Skeletal muscle satellite cell (primary cell): ENCODE data around the gene ST6GALNAC1.

ENCODE experiments used
- H3K27me3 ChIP-seq: 2 replicates; pipeline ENCODE4 v1.7.0; 2013; ENCODE audit warnings: low read length; ENCODE audit not compliant: control insufficient read depth, insufficient read depth
- H3K36me3 ChIP-seq: 2 replicates; pipeline ENCODE4 v1.7.0; 2013; ENCODE audit warnings: mild to moderate bottlenecking, control low read depth, low read length; ENCODE audit not compliant: insufficient read depth
- H3K4me1 ChIP-seq: 2 replicates; pipeline ENCODE4 v1.7.0; 2013; ENCODE audit warnings: low read length; ENCODE audit not compliant: control insufficient read depth, insufficient read depth
- H3K4me2 ChIP-seq: 2 replicates; pipeline ENCODE4 v1.7.0; 2013; ENCODE audit warnings: mild to moderate bottlenecking, low read length
- H3K4me3 ChIP-seq: 2 replicates; pipeline ENCODE4 v1.7.0; 2013; ENCODE audit warnings: low read length
- H3K9ac ChIP-seq: 2 replicates; pipeline ENCODE4 v1.7.0; 2013; ENCODE audit warnings: mild to moderate bottlenecking, low read depth, low read length, moderate library complexity
- H3K9me3 ChIP-seq: replicated peaks from 2 replicates; pipeline ENCODE4 v1.7.0; 2013; ENCODE audit warnings: mild to moderate bottlenecking, control low read depth, low read length

ST6GALNAC1 gene

GRCh38 chr17:76684756-76685155, 41.2 kb upstream of the ST6GALNAC1 start:
- H3K36me3 ChIP-seq = peaks cover 52% of the 10 kb centered on the region
- no peak overlapping the region for H3K4me2 ChIP-seq
- peaks cover 69% of the 10 kb centered on the region for H3K4me1 ChIP-seq
- no peaks in the 10 kb centered on the region for H3K9me3 ChIP-seq
- H3K9ac ChIP-seq = no peak overlapping the region
- H3K27me3 ChIP-seq = no peaks in the 10 kb centered on the region
- no peak overlapping the region for H3K4me3 ChIP-seq

- Histone ChIP-seq H3K4me2 (no peak overlapping the region), H3K36me3 (peaks cover 54% of the 10 kb centered on the region), H3K4me1 (peaks cover 63% of the 10 kb centered on the region), H3K4me3 (no peak overlapping the region), H3K27me3 (no peaks in the 10 kb centered on the region), H3K9ac (no peak overlapping the region), H3K9me3 (no peaks in the 10 kb centered on the region)
Measured at GRCh38 chr17:76683921-76684745, 40.6 kb upstream of the ST6GALNAC1 start.

GRCh38 chr17:76683011-76683755, 39.6 kb upstream of the ST6GALNAC1 start:
- Histone ChIP-seq H3K4me1 (peaks cover 54% of the 10 kb centered on the region), H3K27me3 (no peaks in the 10 kb centered on the region), H3K4me2 (peak overlapping the region; percentile 62), H3K9me3 (no peaks in the 10 kb centered on the region), H3K36me3 (peaks cover 63% of the 10 kb centered on the region), H3K4me3 (peak overlapping the region; percentile 35), H3K9ac (peak overlapping the region; percentile 61)

- peak overlapping the region; percentile 35 for H3K4me3 ChIP-seq
Measured at GRCh38 chr17:76682296-76682695, 38.7 kb upstream of the ST6GALNAC1 start.

DNA sequence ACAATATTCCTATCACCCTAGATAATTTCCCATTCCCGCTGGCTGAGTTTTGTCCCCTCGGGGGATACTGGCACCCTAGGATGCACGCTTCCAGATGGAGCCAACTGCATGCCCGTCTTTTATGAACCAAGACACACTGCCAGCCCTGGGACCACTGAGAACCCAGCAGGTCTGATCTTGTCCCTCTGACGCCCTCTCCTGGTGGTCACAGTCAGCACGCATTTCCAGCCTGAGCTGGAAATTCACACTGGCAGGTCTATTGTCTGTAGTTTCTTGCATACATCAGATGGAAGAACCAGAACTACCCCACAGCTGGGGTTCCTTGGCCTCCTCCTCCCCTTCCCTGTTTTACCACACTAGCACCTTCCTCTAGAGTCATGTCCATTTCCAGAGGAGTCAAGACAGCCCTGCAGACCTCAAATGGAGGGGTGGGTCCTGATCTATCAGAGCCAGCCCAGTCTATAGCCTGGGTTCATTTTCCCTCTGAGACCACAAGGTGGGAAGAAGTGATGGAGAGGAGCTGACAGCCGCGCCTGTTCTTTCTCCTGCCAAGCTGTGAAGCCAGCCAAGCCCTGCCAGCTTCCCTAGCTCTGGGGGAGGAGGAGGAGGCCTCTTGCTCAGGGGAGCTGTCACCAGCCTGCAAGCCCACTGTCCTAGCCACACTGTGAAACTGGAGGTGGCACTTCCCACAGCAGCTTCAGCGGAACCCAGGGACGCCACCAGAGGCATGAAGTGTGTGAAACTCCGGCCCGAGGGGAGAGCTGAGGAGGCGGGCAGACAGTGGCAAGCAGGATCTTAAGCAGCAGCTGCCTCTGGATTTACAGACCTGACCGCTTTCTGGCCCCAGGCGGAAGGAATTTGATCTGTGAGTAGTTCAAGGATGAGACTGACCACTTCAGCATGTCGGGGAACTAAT, 37.9 kb upstream of the ST6GALNAC1 start:
- no peaks in the 10 kb centered on the region for H3K27me3 ChIP-seq
- H3K9ac ChIP-seq = peak overlapping the region; percentile 61
- peak overlapping the region; percentile 62 for H3K4me2 ChIP-seq
- H3K4me1 ChIP-seq = peaks cover 37% of the 10 kb centered on the region
- H3K9me3 ChIP-seq = no peaks in the 10 kb centered on the region
- peaks cover 56% of the 10 kb centered on the region for H3K36me3 ChIP-seq
- H3K4me3 ChIP-seq = no peak overlapping the region

More at GRCh38 chr17:76682296-76682695, 38.7 kb upstream of the ST6GALNAC1 start:
- Histone ChIP-seq H3K9me3 (no peaks in the 10 kb centered on the region), H3K4me2 (peak overlapping the region; percentile 62), H3K4me1 (peaks cover 45% of the 10 kb centered on the region), H3K36me3 (peaks cover 62% of the 10 kb centered on the region), H3K9ac (peak overlapping the region; percentile 61), H3K27me3 (no peaks in the 10 kb centered on the region)

GRCh38 chr17:76679239-76679638, 35.7 kb upstream of the ST6GALNAC1 start:
- Histone ChIP-seq H3K4me2 (no peak overlapping the region), H3K9me3 (no peaks in the 10 kb centered on the region), H3K4me1 (peaks cover 33% of the 10 kb centered on the region), H3K9ac (no peak overlapping the region), H3K36me3 (peaks cover 60% of the 10 kb centered on the region), H3K4me3 (no peak overlapping the region), H3K27me3 (no peaks in the 10 kb centered on the region)

GRCh38 chr17:76678330-76678729, 34.8 kb upstream of the ST6GALNAC1 start:
- Histone ChIP-seq H3K27me3 (no peaks in the 10 kb centered on the region), H3K9ac (no peak overlapping the region), H3K4me3 (no peak overlapping the region), H3K36me3 (peaks cover 52% of the 10 kb centered on the region), H3K9me3 (no peaks in the 10 kb centered on the region), H3K4me1 (peaks cover 24% of the 10 kb centered on the region), H3K4me2 (no peak overlapping the region)

- Histone ChIP-seq H3K9me3 (no peaks in the 10 kb centered on the region), H3K27me3 (no peaks in the 10 kb centered on the region), H3K9ac (no peak overlapping the region), H3K4me2 (no peak overlapping the region), H3K36me3 (peaks cover 43% of the 10 kb centered on the region), H3K4me3 (no peak overlapping the region), H3K4me1 (peaks cover 20% of the 10 kb centered on the region)
Measured at GRCh38 chr17:76677406-76677805, 33.8 kb upstream of the ST6GALNAC1 start.

- Histone ChIP-seq H3K9ac (no peak overlapping the region), H3K27me3 (no peaks in the 10 kb centered on the region), H3K4me1 (peaks cover 15% of the 10 kb centered on the region), H3K9me3 (no peaks in the 10 kb centered on the region), H3K4me3 (no peak overlapping the region), H3K4me2 (no peak overlapping the region), H3K36me3 (peaks cover 43% of the 10 kb centered on the region)
Measured at GRCh38 chr17:76676629-76677028, 33.1 kb upstream of the ST6GALNAC1 start.

GRCh38 chr17:76675648-76676047, 32.1 kb upstream of the ST6GALNAC1 start:
- no peak overlapping the region for H3K9ac ChIP-seq
- no peaks in the 10 kb centered on the region for H3K9me3 ChIP-seq
- H3K36me3 ChIP-seq = peaks cover 38% of the 10 kb centered on the region
- no peaks in the 10 kb centered on the region for H3K27me3 ChIP-seq
- H3K4me2 ChIP-seq = no peak overlapping the region
- no peak overlapping the region for H3K4me3 ChIP-seq
- H3K4me1 ChIP-seq = peaks cover 14% of the 10 kb centered on the region

DNA sequence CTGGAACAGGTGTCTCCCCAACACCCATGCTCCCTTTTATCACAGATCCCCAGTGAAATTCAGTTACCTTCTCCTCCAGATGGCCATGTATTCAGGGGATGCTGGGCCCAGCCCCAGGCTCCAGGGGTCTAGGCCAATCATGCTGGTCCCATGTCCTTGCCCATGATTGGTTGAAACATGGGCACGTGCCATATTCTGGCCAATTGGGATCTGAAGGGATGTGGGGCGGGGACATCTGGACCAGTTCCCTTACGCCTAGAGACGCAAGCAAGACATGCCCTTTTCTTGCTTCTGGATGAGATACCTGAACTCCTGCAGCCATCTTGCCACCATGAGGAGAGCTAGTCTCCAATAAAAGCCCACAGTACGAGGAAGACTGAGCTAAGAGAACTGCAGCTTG, 31.0 kb upstream of the ST6GALNAC1 start:
- Histone ChIP-seq H3K4me2 (no peak overlapping the region), H3K9me3 (no peaks in the 10 kb centered on the region), H3K9ac (no peak overlapping the region), H3K4me3 (no peak overlapping the region), H3K36me3 (peaks cover 33% of the 10 kb centered on the region), H3K27me3 (no peaks in the 10 kb centered on the region), H3K4me1 (peaks cover 14% of the 10 kb centered on the region)
